Glomerular endothelial cell (primary cell): ENCODE measurements around the gene METRNL. TPM values are rescaled to one million over a fixed set of nuclear protein-coding genes. Genes with fewer than 3 reads are reported as not detected.
"Not testable (repeated sequence)": the region's sequence is repeated elsewhere in the genome, so short reads cannot be mapped to it uniquely, and the experiment has no call there.

ENCODE experiments used
- DNase-seq: peaks from one replicate; pipeline ENCODE4 v3.0.0-alpha.2; 2011; ENCODE audit warnings: low read depth, low spot score; ENCODE audit errors: extremely low read depth
- total RNA-seq: library from RNA; depleted of rRNA; stranded (reverse); fragments of >200 nt; gene quantifications from 2 replicates; pipeline ENCODE4 v1.2.3, GENCODE V29; 2015

The METRNL gene
- total RNA-seq, 1 donor from 2014 or later = 54.4 TPM

- DNase-seq = no peak
Measured at GRCh38 chr17:83118071-83118841, 38.8 kb downstream of the METRNL start.

- no peak for DNase-seq
Measured at GRCh38 chr17:83119987-83120864, 40.8 kb downstream of the METRNL start.

- not testable (repeated sequence) for DNase-seq
Measured at GRCh38 chr17:83121473-83121872, 42.1 kb downstream of the METRNL start.

GRCh38 chr17:83121921-83122820 is 42.8 kb downstream of the METRNL start:
- DNase-seq = no peak

- no peak for DNase-seq
Measured at GRCh38 chr17:83122834-83123233, 43.4 kb downstream of the METRNL start.

GRCh38 chr17:83123896-83124801 is 44.7 kb downstream of the METRNL start:
- no peak for DNase-seq

- DNase-seq = no peak
Measured at GRCh38 chr17:83124871-83125514, 45.6 kb downstream of the METRNL start.

GRCh38 chr17:83125515-83126274 is 46.3 kb downstream of the METRNL start:
- DNase-seq = no peak

- no peak for DNase-seq
Measured at GRCh38 chr17:83126275-83126811, 46.9 kb downstream of the METRNL start.

GRCh38 chr17:83127431-83128160 is 48.2 kb downstream of the METRNL start:
- no peak for DNase-seq

- DNase-seq = no peak
Measured at GRCh38 chr17:83128306-83129240, 49.2 kb downstream of the METRNL start.

- no peak for DNase-seq
Measured at GRCh38 chr17:83129676-83130075, 50.3 kb downstream of the METRNL start.

- DNase-seq = no peak
Measured at GRCh38 chr17:83131401-83132011, 52.1 kb downstream of the METRNL start.

GRCh38 chr17:83132251-83133081 is 53.1 kb downstream of the METRNL start:
- DNase-seq = no peak
